ENCODE measurements around the gene GADL1. TPM values are rescaled to one million over a fixed set of nuclear protein-coding genes. Genes with fewer than 3 reads are reported as not detected.

Gene GADL1
- total RNA-seq, 1 experiment from 2014 or later: 0.09 TPM

GRCh38 chr3:30712991-30713390 is 181.5 kb downstream of the GADL1 start:
- H3K14ac ChIP-seq (ENCODE audit: insufficient read depth, low read length): no peak overlapping the region
- no peak overlapping the region for H3K4ac ChIP-seq (ENCODE audit: low read depth, low read length)
- no peaks in the 10 kb centered on the region for H3K9me3 ChIP-seq (ENCODE audit: control insufficient read depth, low read depth, low read length)
- H3K27me3 ChIP-seq (ENCODE audit: insufficient read depth, low read length): no peaks in the 10 kb centered on the region
- H2BK15ac ChIP-seq (ENCODE audit: low read depth, low read length): no peak overlapping the region
- no peak overlapping the region for H3K23ac ChIP-seq (ENCODE audit: insufficient read length, low read depth, low read length)
- no peak overlapping the region for H2AFZ ChIP-seq (ENCODE audit: low read length)
- H3K4me3 Mint-ChIP-seq: no peak overlapping the region
- H2BK5ac ChIP-seq (ENCODE audit: insufficient read length, low read length): no peak overlapping the region
- no peak overlapping the region for H3T11ph ChIP-seq (ENCODE audit: low read length)
- H3K56ac ChIP-seq (ENCODE audit: insufficient read length, low read depth, low read length): no peak overlapping the region
- H2BK120ac ChIP-seq (ENCODE audit: low read depth, low read length, poor library complexity, severe bottlenecking): no peak overlapping the region
- no peak overlapping the region for H3K4me2 ChIP-seq (ENCODE audit: insufficient read depth, insufficient read length, low read length)
- H2BK20ac ChIP-seq (ENCODE audit: low read depth, low read length, poor library complexity, severe bottlenecking): no peak overlapping the region
- no peak overlapping the region for H3K27ac Mint-ChIP-seq
- peaks cover 7 to 8% of the 10 kb centered on the region in 2 experiments; a peak in 4 of 5 replicates for H3K9me3 Mint-ChIP-seq
- H4K8ac ChIP-seq (replicated peaks; ENCODE audit: insufficient read length, low read depth, low read length): no peak overlapping the region
- no peak overlapping the region for H2BK12ac ChIP-seq (ENCODE audit: insufficient read length, low read depth, low read length)
- H3K4me1 Mint-ChIP-seq: peaks cover 4 to 10% of the 10 kb centered on the region in 2 experiments; a peak in 3 of 4 replicates
- no CpG with 5 or more reads among the region's 4 CpGs for WGBS (ENCODE audit: extremely low coverage, insufficient read length, low lambda C conversion rate)
- peaks cover 0 to 6% (median 2%) of the 10 kb centered on the region in 3 experiments; a peak in 4 of 7 replicates for H3K36me3 Mint-ChIP-seq (ENCODE audit: insufficient read depth in 1 of 3, low read depth in 3 of 3)
- H4K20me1 ChIP-seq (ENCODE audit: control insufficient read depth, insufficient read depth, insufficient read length): no peaks in the 10 kb centered on the region
- no peak overlapping the region for H2AK5ac ChIP-seq (ENCODE audit: insufficient read length, low read length)
- H3K23me2 ChIP-seq (ENCODE audit: insufficient read length, low read depth, low read length, poor library complexity, severe bottlenecking): no peaks in the 10 kb centered on the region
- H4K91ac ChIP-seq (ENCODE audit: insufficient read length, low read depth, low read length): no peak overlapping the region
- H3K79me1 ChIP-seq (ENCODE audit: insufficient read depth, low read depth, low read length, poor library complexity, severe bottlenecking): no peaks in the 10 kb centered on the region
- no peaks in the 10 kb centered on the region for H3K79me2 ChIP-seq (ENCODE audit: insufficient read depth, low read length)
- TF ChIP-seq CTCF (conservative IDR thresholded peaks at IDR 0.05): no peak
- H3K18ac ChIP-seq (ENCODE audit: insufficient read length, low read depth, low read length): no peak overlapping the region
- H4K5ac ChIP-seq (ENCODE audit: insufficient read length, low read depth, low read length): no peak overlapping the region
- no peak for DNase-seq
- H3K27ac ChIP-seq (ENCODE audit: insufficient read length, low read depth, low read length): no peak overlapping the region
- H3K9ac ChIP-seq (ENCODE audit: extremely low read depth, insufficient read length, low read length): no peak overlapping the region
- H3K27me3 Mint-ChIP-seq (ENCODE audit: low read depth): no peaks in the 10 kb centered on the region
- no peaks in the 10 kb centered on the region for H3K4me1 ChIP-seq (ENCODE audit: insufficient read depth, low read length)

Data from H9 (cell line).